K562 (cell line): Measurements from ENCODE around the gene NAPA. TPM values are rescaled to one million over a fixed set of nuclear protein-coding genes. Genes with fewer than 3 reads are reported as not detected.

Source experiments
- AFF4 ChIP-seq: sonication (generic); formaldehyde crosslinking; IDR thresholded peaks from 2 replicates; pipeline ENCODE4 v1.8.0; 2023; ENCODE audit warnings: mild to moderate bottlenecking, missing genetic modification reagents
- BRF2 ChIP-seq: IDR thresholded peaks from 3 replicates; pipeline ENCODE4 v1.6.1; 2011; ENCODE audit warnings: borderline replicate concordance, mild to moderate bottlenecking; ENCODE audit not compliant: insufficient read length, insufficient read depth
- CREB3L1 ChIP-seq: fragments of 450-650 bp; IDR thresholded peaks from 2 replicates; pipeline ENCODE4 v1.6.1; 2014; ENCODE audit warnings: low read depth, mild to moderate bottlenecking, moderate library complexity, borderline replicate concordance
- CXXC5 ChIP-seq: fragments of 250-450 bp; sonication (Bioruptor Pico); IDR thresholded peaks from 2 replicates; pipeline ENCODE4 v1.8.0; 2022; ENCODE audit warnings: inconsistent platforms, mild to moderate bottlenecking, moderate library complexity
- ETS1 ChIP-seq: conservative IDR thresholded peaks from 2 replicates; pipeline ENCODE4 v1.6.1; 2011; ENCODE audit warnings: low read depth, mild to moderate bottlenecking, low read length; ENCODE audit not compliant: control insufficient read depth
- FOXP1 ChIP-seq: sonication (generic); formaldehyde crosslinking; IDR thresholded peaks from 2 replicates; pipeline ENCODE4 v1.8.0; 2022; ENCODE audit warnings: mild to moderate bottlenecking, missing genetic modification reagents
- GTF2E2 ChIP-seq: fragments of 200-800 bp; sonication (Bioruptor generic); IDR thresholded peaks from 2 replicates; pipeline ENCODE4 v1.6.1; 2016; ENCODE audit warnings: missing genetic modification characterization, missing compliant biosample characterization
- MAFK ChIP-seq: IDR thresholded peaks from 2 replicates; pipeline ENCODE4 v1.6.1; 2011; ENCODE audit warnings: low read length, improper control_type of control experiment
- NCOA1 ChIP-seq: fragments of 450-650 bp; IDR thresholded peaks from 2 replicates; pipeline ENCODE4 v1.6.1; 2016; ENCODE audit warnings: low read depth
- PHB ChIP-seq: fragments of 250-450 bp; sonication (Bioruptor Pico); IDR thresholded peaks from 2 replicates; pipeline ENCODE4 v1.5.0; 2021
- POLR3A ChIP-seq: IDR thresholded peaks from 2 replicates; pipeline ENCODE4 v1.6.1; 2011; ENCODE audit warnings: borderline replicate concordance, mild to moderate bottlenecking, moderate library complexity; ENCODE audit not compliant: insufficient read length, insufficient read depth; ENCODE audit errors: extremely low read depth
- SAP30 ChIP-seq: fragments of 200-600 bp; sonication (generic); IDR thresholded peaks from 2 replicates; pipeline ENCODE4 v1.6.1; 2012; ENCODE audit warnings: borderline replicate concordance, low read depth, mild to moderate bottlenecking, moderate library complexity, low read length, control low read depth, inconsistent platforms; ENCODE audit not compliant: insufficient read depth, poor library complexity, severe bottlenecking
- SMARCA5 ChIP-seq: fragments of 450-650 bp; IDR thresholded peaks from 2 replicates; pipeline ENCODE4 v1.6.1; 2016
- SNAPC5 ChIP-seq: fragments of 250-450 bp; sonication (Bioruptor Pico); IDR thresholded peaks from 2 replicates; pipeline ENCODE4 v1.8.0; 2021; ENCODE audit warnings: moderate library complexity, mild to moderate bottlenecking, inconsistent platforms
- SRSF3 ChIP-seq: fragments of 200-400 bp; formaldehyde crosslinking; IDR thresholded peaks from 2 replicates; pipeline ENCODE4 v1.6.1; 2016; ENCODE audit warnings: mild to moderate bottlenecking, low read length, moderate library complexity; ENCODE audit not compliant: insufficient read depth
- UBTF ChIP-seq, 2 experiments: IDR thresholded peaks; 2 replicates each; pipeline ENCODE4 v1.6.1; 2012; ENCODE audit warnings: improper control_type of control experiment in 2 of 2, low read depth in 2 of 2, low read length in 2 of 2, borderline replicate concordance in 1 of 2
- ZC3H4 ChIP-seq: sonication (generic); formaldehyde crosslinking; IDR thresholded peaks from 2 replicates; pipeline ENCODE4 v1.9.0; 2021; ENCODE audit warnings: missing genetic modification reagents, borderline replicate concordance
- polyA plus RNA-seq, 8 experiments: library from polyadenylated mRNA; depleted of rRNA in 4 of 8; stranded (reverse) in 5 of 8; unstranded in 3 of 8; fragments of >200 nt; fragmentation: Nextera tagmentation in 2 of 8; fragmentation: Illumina TruSeq in 1 of 8; extraction: Ambion mirVana in 2 of 8; extraction: Trizol in 1 of 8; gene quantifications; 2 replicates each; pipeline versions ENCODE4 v1.2.1 to v1.2.3, GENCODE V29; 2011 to 2014; ENCODE audit warnings: inconsistent platforms in 1 of 8, missing spikeins in 1 of 8
- total RNA-seq, 7 experiments: library from RNA; depleted of rRNA in 6 of 7; stranded (reverse); fragments of >200 nt in 6 of 7; fragmentation: Illumina TruSeq in 2 of 7; extraction: Trizol in 2 of 7; gene quantifications; 2 replicates each; pipeline versions ENCODE4 v1.2.1 to v1.2.3, GENCODE V29; 2011 to 2021; ENCODE audit warnings: low replicate concordance in 1 of 7

The NAPA gene
- total and polyA plus RNA-seq, 9 of the 15 experiments (the other 6 are each of a cell fraction or from before 2014, with no cell fraction given) = 5.4 to 98.6 (median 77.5) TPM

GRCh38 chr19:47444388-47444821 is 70.5 kb downstream of the NAPA start (continued):
- TF ChIP-seq UBTF (IDR thresholded peaks at IDR 0.05; ENCODE audit: borderline replicate concordance in 1 of 2, low read depth in 2 of 2, low read length in 2 of 2) (no peak), CREB3L1 (no peak), CXXC5 (CRISPR knock-in tag) (peak; percentile 56), ETS1 (0 out of 2 replicates have a peak, but pooled peaks have one; percentile 16), AFF4 (CRISPR knock-in tag) (no peak), SRSF3 (no peak), ZC3H4 (CRISPR knock-in tag) (0 out of 2 replicates have a peak, but pooled peaks have one; percentile 33), FOXP1 (CRISPR knock-in tag) (peak; percentile 64; the same call in 1 of the 2 replicates), PHB (no peak), POLR3A (no peak), MAFK (no peak), SAP30 (peak; percentile 64), GTF2E2 (tag) (no peak), SMARCA5 (no peak), SNAPC5 (CRISPR knock-in tag) (no peak), BRF2 (no peak), NCOA1 (peak; percentile 58; the same call in 1 of the 2 replicates)
